Stimulated activated CD4-positive, alpha-beta T cell treated with anti-CD3 and anti-CD28 coated beads, Interleukin-4, amount 100 ng/mL, for 1 hour (primary cell): ENCODE data around the gene CCDC82.

ENCODE experiments used
- DNase-seq: peaks from one replicate; pipeline ENCODE4 v3.0.0-alpha.2; 2020

CCDC82 gene

GRCh38 chr11:96358321-96358720 lies 31.4 kb downstream of the CCDC82 start:
- no peak for DNase-seq

- no peak for DNase-seq
Observed at GRCh38 chr11:96357794-96358193, 31.9 kb downstream of the CCDC82 start.

DNA sequence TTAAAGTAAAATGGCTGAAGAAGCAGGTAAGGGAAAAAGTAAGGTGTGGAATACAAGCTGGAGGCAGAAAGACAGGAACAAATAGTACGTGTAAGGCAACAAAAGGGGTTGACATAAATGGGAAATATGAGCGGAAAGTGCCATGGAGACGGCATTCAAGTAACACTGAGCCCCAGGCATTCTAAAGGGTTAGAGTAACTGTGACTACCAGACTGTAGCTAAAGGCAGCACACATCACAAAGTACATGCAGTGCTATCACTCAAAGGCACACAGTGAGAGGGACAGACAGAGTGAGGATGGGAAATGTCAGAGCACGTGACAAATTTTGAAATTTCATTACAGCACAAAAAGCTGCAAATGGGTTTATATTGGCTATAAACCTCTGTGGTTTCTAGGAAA lies 32.9 kb downstream of the CCDC82 start:
- DNase-seq: no peak

DNA sequence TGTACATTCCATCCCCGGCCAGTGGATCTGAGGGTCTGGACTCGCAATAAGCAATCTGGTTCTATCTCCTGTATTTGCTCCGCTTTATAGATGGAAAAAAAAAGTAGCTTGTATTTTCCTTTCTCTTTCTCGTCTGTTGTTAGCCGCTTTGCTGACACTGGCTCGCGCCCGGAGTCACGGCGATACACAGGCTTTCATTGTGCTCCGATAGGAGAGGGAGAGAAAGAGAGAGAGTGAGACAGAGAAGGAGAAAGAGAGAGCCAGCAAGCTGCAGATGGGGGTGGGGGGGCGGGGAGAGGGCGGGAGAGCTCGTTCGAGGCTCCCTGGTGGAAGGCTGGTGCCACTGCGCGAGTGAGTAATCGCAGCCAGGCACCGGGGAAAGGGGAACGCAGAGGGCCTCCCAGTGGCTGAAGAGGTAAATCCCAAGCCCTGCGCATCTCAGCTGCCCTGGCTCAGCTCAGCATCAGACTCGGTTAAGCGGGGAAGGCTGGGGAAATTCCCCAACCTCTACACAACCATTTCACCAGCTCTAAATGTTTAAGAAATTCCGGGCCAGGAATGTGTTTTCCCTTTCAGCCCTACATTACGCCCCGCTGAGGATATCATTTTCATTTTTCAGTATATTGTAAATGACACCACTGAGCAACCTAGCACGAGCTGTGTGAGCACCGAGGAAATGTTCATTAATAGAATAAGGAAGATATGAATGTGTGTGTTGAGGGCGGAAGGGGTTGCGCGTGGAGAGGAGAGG lies 46.6 kb downstream of the CCDC82 start, which contains the start of gene MAML2:
Gene MAML2, minus strand, starts transcription at position 235 of the 751 bp plus-strand sequence. CDS start 1,300 bp downstream, outside the sequence.
- DNase-seq: peak; percentile 87

DNA sequence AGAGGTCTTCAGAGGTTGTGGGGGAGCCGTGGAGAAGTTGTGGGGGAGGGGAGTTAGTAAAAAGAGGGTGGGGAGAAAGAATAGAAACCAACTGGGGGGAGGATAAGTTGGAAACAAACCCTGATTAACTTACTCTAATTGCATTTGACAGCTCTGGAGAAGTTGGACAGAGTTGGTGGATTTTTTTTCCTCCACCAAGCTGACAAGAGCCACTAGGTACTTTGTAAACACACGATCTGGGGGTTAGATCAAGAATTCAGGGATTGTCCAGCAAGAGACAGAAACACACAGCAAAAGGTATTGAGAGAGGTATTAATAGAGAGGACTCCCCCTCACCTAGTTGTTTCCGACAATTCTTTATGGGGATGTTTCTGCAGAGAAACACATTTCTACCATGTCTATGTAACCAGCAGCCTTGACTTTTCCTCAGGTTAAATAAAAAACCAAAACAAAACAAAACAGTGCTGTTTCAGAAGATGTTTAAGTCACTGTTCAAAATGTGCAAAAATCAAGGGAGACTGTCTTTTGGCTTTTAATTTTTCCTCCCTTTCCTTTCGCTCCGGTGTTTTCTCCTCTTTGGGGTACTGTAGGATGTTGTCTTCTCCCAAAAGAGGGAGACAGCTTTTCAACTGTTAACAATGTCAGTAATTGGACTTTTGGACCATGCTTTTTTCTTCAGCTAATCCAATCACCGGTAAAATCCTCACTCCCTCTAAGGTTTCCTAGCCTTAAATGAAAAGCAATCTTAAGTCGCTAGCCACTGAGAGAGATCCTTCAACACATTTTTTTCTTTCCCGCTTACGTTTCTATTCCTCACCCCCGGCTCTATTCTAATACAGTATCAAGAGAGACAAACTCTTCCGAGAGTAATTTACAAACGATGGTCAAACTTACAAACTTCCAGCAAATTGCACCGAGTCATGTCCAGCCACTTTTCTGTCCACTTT lies 47.4 kb downstream of the CCDC82 start:
- DNase-seq: no peak

DNA sequence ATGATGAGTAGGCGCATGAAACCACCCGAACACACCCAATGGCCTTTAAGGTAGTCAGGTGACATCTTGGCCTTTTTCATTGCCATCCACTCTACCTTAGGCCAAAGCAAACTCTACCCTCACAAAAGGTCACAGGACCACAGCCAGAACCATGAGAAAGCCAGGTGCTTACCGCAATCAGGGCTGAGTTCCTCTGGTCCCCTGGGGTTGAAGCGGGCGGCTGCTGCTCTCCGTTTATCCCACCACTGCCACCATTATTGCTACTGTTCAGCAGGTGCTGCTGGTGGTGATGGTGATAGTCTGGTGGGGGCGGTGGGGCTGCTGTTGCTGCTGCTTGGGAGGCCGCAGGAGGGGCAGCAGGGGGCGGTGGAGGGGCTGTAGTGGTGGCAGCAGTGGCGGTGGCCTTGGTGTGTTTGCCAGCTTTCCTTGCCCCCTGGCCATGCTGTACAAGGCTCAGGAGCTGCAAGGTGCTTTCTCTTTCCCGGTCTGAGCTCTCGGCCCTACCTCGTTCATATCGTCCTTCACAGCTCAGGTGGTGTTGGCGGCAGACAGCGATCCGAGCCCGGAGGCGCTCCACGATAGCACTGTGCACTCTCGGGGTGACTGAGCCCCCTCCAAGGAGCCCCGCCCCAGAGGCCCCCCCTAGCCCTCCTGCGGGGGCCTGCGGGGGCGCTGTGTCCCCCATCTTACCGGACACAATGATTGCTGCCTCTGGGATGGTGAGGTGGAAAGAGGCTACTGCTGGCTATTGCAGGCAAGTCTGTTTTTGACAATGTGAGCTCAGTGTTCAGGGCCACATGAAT lies 48.3 kb downstream of the CCDC82 start:
- DNase-seq: peak; percentile 60

- DNase-seq: no peak
Observed at GRCh38 chr11:96340555-96340885, 49.2 kb downstream of the CCDC82 start.

DNA sequence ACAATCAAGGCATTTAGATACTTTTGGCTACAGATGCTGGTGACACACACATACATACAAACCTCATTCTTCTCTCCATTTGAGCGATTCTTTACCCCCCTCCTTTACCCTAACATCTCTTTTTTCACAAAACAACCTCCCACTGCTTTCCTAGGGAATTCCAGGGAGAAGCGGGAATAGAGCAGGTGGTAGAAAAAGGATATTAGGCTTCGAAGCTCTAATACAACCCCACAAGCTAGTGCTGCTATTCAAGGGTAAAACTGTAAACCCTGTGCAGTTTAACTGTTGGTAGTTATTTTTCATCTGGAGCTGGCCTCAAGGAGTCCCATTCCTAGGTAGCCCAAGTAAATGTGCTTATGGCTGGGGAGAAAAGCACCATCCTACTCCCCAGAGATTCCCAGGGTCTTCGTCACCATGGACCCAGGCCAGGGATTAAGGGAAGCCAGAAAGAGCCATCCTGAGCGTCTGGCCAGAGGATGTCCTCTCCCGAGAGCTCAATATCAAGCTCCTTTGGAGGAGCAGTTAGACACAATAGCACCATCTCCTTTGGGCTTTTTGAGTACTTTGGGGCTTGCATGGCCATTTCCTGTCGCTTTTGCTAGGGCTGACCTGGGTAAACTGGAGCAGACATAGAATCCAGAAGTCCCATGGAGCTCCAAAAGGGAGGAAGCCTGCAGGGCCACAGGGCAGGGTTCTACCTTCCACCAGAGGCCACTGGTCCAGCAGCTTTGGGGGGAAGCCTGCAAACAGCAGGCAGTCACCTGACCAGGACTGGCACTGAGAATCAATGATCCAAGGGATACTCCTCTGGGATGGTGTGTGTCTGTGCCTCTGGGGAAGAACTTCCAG lies 49.8 kb downstream of the CCDC82 start:
- peak; percentile 8 for DNase-seq

DNA sequence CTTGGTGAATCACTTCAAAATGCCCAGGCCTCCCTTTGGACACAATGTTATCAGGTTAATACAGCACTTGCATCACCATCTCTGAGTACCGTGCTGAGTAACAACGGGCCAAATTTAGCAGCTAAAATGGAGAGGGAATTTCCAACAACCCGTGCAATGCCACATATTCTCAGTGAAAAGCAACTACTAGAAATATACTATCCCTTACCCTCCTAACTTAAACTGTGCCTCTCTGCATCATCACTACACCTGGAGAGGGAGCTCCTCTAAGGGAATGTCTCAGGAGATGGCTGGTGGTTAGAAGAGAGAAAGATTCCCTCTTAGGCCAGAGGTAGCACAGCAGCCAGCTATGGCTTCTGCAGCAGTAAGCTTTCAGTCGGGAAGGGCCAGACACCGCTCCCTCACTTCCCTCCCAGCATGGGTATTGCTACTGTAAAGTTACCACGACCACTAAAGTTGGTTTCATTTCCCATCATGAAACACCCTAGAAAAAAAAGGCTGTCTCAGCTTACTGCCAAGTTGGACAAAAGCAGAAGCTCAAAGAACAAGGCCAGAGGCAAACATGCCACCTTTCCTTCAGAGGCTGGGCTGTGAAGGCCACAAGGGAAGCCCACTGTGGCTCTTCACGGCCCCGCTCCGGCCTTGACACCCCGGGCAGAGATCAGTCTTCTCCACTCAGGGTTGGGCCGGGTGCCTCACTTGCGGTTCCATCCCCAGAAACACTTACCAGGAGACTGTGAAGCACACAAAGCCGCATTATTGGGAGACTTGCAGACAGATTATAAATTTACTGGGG lies 50.6 kb downstream of the CCDC82 start:
- DNase-seq: peak; percentile 31

- peak; percentile 44 for DNase-seq
Observed at GRCh38 chr11:96337541-96338431, 51.9 kb downstream of the CCDC82 start.

DNA sequence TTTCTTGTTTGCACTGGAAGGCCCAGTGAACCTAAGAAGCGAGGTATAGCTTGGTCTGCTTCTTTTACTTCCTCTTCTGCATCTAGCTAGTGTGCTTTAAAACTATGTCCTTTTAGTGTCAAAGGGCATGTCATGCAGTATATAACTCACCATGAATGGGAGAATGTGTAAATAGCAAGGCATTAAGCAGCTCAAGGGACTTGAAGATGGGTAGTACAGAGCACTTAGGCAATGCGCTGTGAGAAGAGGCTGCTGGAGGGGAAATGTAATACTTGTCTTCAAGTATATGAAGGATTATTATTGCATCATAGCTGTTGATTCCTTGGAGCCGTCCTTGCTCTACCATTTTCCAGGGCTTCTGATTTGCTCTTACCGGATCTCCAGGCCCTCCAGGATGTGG lies 54.3 kb downstream of the CCDC82 start:
- no peak for DNase-seq

GRCh38 chr11:96334219-96334618 lies 55.5 kb downstream of the CCDC82 start:
- DNase-seq: no peak

GRCh38 chr11:96333191-96333719 lies 56.5 kb downstream of the CCDC82 start:
- no peak for DNase-seq

DNA sequence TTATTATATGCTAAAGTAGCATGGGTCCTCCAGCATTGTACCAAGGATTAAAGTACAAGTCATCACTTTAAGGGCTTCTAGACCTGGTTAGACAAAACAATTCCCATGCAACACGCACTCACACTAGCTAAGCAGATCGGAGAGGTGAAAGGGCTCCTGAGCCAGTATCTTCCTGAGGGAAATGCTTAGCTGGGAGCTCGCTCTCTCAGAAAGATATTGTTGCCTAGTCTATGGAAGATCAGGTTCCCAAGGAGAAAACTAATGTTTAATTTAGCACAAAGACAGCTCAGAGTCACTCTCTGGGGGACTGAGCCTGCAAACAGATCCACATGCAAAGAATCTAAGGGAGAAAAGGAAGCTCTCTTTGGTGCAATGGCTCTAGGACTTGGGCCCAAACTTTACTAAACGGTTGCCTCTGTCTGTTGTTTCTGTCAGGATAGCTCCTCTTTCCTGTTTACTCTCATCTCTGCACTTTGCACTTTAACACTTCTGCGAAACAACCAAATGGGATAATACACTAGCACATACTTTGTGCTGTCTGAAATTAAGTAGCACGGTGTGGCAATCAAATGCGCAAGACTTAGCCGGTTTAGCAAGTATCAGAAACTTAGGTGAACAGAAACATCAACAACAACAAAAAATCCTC lies 57.5 kb downstream of the CCDC82 start:
- no peak for DNase-seq

GRCh38 chr11:96331699-96332116 lies 58.0 kb downstream of the CCDC82 start:
- DNase-seq: no peak

DNA sequence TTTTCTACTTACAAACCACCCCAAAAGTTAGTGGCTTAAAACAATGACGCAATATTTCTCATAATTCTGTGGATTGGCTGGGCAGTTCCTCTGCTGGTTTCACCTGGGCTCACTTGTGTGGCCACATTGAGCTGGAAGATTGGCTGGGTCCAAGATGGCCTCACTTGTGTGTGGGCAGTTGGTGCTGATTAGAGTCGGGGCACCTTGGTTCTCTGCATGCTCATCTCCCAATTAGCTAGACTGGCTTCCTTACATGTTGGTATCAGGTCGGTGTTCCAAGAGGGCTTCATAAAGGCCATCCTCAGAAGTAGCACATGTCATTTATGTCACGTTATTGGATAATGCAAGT lies 59.2 kb downstream of the CCDC82 start:
- DNase-seq: no peak

DNA sequence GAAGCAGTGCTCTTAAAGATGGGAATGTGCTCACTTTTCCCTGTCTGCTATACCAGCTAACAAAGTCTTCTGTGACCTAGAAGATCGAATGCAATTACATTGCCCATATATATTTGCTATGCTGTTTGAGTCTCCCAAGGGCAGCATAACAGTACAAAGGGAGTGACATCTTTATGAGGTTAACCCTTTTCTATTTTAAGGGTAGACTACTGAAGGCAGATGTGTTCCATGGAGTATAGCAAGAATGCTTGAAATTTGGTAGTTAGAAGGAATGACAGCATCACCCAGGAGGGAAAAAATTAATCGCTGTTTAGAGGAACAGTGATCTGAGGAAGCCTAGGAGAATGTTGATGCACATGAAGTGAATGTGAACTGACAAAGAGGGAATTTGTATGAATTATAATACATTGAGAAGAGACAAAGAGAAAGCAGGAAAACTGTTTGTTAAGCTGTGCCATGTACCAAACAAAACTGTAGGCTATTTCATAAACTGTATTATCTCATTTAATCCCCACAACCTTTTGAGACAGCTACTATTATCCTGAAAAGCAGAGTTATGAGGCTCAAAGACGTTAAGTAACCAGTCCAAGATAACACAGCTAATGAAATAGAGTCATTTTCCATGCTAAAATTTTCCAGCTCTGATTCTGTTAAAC lies 59.7 kb downstream of the CCDC82 start:
- no peak for DNase-seq

DNA sequence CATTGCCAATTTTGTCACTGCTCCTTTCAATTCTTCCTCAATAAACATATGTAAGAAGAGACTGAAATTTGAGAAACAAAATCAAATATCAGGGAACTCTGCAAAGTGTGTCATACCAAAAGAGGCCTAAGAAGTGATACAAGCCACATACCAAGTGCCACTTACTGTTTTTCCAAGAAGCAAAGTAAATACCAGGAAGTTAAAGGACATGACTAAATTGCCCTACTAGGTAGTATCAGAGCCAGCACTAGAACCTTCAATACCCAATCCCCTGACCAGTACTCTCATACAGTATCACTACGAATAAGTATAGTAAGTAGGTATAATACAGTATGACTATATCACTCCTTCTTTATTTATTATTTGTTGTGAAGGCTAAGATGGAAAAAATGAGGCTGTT lies 60.3 kb downstream of the CCDC82 start:
- no peak for DNase-seq
